NK-92 treated with Interleukin-12 subunit alpha and Interleukin-12 subunit beta, amount 100 ng/mL, for 24 hours (cell line): ENCODE measurements around the gene PSMA7.
"Not testable (repeated sequence)": the region's sequence is repeated elsewhere in the genome, so short reads cannot be mapped to it uniquely, and the experiment has no call there.

Experiments
- DNase-seq: peaks from one replicate; lab custom pipeline; 2025; lab: John Stamatoyannopoulos, UW

The PSMA7 gene

GRCh38 chr20:62119115-62119514 lies 24.1 kb downstream of the PSMA7 start:
- DNase-seq: no peak

DNA sequence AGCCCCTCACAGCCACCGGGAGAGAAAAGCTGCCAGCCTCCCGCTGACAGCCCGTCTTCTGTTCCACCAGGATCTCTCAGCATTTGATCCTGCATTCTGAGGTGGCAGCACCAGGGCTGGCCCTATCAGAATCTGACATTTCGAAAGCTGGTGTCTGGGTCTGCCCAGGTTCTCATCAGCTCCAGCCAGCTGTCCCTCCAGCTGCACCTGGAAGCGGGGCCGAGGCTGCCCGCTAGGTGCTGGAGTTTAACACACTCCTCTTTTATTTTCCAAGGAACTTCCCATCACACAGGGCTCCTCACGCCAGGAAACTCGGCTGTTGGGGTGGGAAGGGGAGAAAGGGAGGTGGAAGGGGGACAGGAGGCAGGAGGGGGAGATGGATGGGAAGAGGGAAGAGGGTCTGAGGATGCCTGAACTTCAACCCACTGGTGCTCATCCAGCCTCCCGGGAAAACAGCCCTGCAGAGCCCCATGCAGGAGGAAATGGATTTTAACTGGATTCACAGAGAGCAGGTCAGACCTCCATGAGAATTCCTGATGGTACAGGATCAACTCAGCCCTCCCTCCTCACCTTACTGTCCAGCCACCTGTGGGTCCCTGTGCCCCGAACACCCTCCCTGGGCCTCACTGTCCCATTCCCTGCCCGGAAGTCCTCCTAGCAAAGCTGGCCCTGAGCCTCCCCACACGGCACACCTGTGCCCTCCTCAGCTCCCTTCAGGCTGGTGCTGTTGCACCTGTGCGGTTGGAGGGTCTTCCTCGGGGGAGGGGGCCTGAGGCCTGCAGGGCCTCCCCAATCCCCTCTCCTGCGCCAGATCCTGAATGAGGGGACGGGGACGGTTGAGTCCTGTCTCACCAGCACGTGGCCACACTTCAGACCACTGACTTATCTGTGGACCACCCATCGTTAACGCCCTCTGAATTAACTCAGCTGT lies 24.8 kb downstream of the PSMA7 start:
- DNase-seq: no peak

- peak; percentile 75 for DNase-seq
These were observed 25.5 kb downstream of the PSMA7 start for GRCh38 chr20:62117658-62118057.

GRCh38 chr20:62117362-62117646 lies 25.9 kb downstream of the PSMA7 start:
- DNase-seq: no peak

- DNase-seq: no peak
These were observed 26.4 kb downstream of the PSMA7 start for GRCh38 chr20:62116558-62117361.

DNA sequence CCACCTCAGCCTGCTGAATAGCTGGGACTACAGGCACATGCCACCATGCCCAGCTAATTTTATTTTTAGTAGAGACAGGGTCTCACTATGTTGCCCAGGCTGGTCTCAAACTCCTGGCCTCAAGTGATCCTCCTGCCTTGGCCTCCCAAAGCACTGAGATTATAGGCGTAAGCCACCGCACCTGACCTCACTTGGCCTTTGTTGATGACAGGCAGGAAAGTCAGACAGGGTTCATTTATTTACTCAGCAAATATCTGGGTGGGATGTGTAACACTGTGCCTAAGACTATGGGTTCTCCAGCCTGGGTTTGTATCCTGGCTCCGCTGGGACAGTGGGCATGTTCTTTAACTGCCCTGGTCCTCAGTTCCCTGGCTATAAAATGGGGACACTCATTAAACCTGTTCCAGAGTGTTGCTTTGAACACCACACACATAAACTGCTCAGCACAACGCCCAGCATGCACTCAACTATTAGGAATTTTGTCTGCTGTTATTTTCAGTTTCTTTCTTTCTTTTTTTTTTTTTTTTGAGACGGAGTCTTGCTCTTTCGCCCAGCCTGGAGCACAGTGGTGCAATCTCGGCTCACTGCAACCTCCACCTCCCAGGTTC lies 27.3 kb downstream of the PSMA7 start:
- DNase-seq: not testable (repeated sequence)

DNA sequence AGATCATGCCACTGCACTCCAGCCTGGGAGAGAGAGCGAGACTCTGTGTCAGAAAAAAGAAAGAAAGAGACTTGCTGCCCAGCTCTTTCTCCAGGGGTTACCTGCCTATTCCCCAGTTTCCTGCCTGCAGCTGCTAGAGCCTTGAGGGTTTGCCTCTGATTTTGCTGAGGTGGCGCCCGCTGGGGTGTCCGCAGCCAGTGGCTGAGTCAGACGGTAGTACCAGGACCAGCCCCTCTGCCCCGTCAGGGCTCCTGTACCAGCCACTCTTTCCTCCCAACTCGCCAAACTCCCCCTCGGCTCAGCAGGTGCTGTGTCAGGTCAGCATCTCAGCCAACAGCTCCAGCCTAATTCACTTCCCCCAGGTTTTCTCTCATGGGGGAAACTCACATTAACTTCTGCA lies 28.3 kb downstream of the PSMA7 start:
- DNase-seq: no peak

- DNase-seq: no peak
These were observed 30.8 kb downstream of the PSMA7 start for GRCh38 chr20:62112368-62112767.

GRCh38 chr20:62111148-62111547 lies 32.0 kb downstream of the PSMA7 start:
- no peak for DNase-seq

DNA sequence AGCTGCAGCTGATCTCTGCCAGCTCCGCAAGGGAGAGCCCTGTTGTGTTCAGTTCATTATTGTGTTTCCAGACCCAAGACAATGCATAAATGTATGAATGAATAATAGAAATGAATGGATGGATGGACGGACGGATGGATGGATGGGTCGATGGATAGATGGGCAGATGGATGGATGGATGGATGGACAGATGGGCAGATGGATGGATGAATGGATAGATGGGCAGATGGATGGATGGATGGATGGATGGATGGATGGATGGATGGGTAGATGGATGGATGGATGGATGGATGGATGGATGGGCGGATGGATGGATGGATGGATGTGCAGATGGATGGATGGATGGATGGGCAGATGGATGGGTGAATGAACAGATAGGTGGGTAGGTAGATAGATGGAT lies 37.6 kb downstream of the PSMA7 start:
- no peak for DNase-seq

DNA sequence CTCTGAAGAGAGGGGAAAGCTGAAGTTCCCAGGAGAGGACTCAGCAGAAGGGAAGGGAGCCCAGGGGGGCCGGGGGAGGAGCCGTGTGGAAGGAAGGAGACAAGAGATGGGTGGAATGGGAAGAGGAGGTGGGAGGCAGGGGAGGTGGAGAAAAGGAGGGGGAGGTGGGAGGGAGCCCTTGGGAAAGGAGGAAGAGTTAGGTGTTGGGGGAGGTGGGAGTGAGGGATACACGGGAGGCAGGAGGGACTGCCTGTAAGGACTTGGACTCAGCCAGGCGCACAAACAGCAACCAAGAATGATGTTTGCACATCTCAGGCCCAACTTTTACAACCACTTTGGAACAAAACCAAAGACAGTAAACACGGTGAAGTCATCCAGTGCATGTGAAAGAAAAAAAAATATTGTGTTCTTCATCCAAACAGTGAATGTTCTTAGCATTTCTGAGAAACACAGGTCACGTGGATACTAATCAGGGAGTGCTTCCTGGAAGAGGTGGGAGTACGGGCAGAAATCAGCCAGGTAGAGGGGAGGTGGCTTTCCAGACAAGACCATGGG lies 38.3 kb downstream of the PSMA7 start:
- DNase-seq: no peak

- no peak for DNase-seq
These were observed 38.9 kb downstream of the PSMA7 start for GRCh38 chr20:62104234-62104789.

GRCh38 chr20:62103508-62104233 lies 39.5 kb downstream of the PSMA7 start:
- DNase-seq: no peak

- DNase-seq: no peak
These were observed 42.1 kb downstream of the PSMA7 start for GRCh38 chr20:62101078-62101477.

GRCh38 chr20:62097881-62098407 lies 45.2 kb downstream of the PSMA7 start:
- no peak for DNase-seq

DNA sequence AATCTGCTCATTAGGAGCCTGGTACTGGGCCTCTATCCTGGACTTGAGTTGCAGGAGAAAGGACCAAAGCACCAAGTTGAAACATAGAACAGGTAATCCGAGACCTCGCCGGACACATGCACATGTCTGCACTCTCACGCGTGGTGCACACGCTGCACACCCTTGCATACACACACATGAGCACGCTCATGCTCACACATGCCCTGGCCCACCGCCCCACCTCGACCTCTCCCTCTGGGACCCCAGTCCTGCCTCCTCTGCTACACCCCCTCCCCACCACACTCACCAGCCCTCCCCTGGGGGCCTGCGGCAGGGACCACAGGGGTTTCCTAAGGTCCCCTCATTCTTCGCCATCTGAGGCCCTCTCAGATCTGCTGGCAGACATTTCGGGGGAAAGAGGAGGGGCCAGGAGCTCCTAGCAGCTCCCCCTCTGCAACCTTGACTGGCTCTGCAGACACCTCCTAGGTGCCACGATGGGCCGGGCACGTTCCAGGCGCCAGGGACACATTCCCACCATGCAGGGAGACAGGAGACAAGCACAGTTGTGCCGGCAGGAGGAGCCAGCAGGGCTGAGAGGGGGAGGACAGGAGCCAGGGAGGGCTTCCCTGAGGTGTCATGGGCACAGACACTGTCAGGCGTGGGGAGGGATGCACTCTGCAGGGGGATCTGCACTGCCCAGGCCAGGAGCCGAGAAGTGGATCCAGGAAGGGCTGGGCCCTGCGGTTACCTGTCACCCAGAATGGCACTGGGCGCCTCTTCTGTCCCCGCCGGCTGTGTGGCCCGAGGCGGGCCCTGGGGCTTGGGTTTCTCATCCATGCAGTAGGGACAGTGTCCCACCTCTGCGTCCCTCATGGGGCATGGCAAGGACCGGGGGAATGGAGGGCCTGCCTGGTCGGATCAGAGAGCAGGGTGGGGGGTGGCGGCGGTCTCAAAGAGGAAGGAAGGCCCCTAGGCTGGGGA lies 46.5 kb downstream of the PSMA7 start:
- DNase-seq: no peak

GRCh38 chr20:62089393-62089792 lies 53.8 kb downstream of the PSMA7 start:
- DNase-seq: no peak

- no peak for DNase-seq
These were observed 54.7 kb downstream of the PSMA7 start for GRCh38 chr20:62088258-62089127.

GRCh38 chr20:62087632-62088031 lies 55.6 kb downstream of the PSMA7 start:
- no peak for DNase-seq
